Measurements from ENCODE around the gene TRIM64C. TPM values are rescaled to one million over a fixed set of nuclear protein-coding genes. Genes with fewer than 3 reads are reported as not detected.
"Not testable (repeated sequence)": the region's sequence is repeated elsewhere in the genome, so short reads cannot be mapped to it uniquely, and the experiment has no call there.

The TRIM64C gene
- total RNA-seq, result not detected in 2 replicates

GRCh38 chr11:49059012-49059411, at the start of gene TRIM64C:
TRIM64C (minus strand) TSS chr11:49059112; CDS start chr11:49059112, 0 bp downstream.
- not testable (repeated sequence) for DNase-seq (ENCODE audit: low read depth); H3K4me3 ChIP-seq (ENCODE audit: low read depth, low read length)

GRCh38 chr11:49102356-49102755, 43.4 kb upstream of the TRIM64C start:
- not testable (repeated sequence) for H3K4me3 ChIP-seq (ENCODE audit: low read depth, low read length)

DNA sequence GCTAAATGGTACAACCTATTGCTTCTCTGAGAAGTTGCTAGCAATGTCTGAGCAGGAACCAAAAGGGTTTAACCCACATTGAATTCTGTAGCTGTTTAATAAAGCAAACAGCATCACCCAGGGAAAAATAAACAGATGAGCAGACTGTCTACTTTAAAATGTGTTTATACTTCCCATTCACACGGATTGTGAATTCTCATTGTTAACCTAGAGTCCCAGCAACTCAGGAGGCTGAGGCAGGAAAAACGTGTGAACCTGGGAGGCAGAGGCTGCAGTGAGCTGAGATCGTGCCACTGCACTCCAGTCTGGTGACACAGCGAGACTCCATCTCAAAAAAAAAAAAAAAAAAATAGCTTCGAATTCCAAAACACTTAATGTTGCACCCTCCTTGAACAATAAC, 11.0 kb upstream of the TRIM64C start:
- H3K4me3 ChIP-seq (ENCODE audit: low read depth, low read length); DNase-seq (ENCODE audit: low read depth): not testable (repeated sequence)

More at GRCh38 chr11:49102356-49102755, 43.4 kb upstream of the TRIM64C start:
- not testable (repeated sequence) for DNase-seq (ENCODE audit: low read depth)

GRCh38 chr11:49049821-49050220, 9.1 kb downstream of the TRIM64C start:
- not testable (repeated sequence) for DNase-seq (ENCODE audit: low read depth); H3K4me3 ChIP-seq (ENCODE audit: low read depth, low read length)

DNA sequence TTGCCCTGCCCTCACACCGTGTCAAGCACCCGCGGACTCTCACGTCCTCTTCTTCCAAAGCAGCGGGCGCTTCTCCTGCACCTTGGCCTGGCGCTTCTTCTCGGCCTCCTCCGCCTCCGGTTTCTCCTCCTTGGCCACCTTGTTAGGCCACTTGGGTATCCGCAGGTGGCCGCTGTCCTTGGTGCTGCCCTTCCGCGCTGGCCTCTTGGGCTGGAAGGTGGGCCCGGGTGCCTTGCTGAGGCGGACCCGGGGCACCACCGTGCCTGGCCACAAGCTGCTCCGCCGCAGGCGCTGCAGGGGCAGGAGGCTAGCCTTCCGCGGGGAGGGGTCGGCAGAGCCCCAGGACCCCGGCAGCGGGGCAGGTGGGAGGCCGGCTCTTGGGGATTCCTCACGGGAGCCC, 10.7 kb downstream of the TRIM64C start:
- not testable (repeated sequence) for H3K4me3 ChIP-seq (ENCODE audit: low read depth, low read length); DNase-seq (ENCODE audit: low read depth)

- DNase-seq (ENCODE audit: low read depth); H3K4me3 ChIP-seq (ENCODE audit: low read depth, low read length): not testable (repeated sequence)
Observed at GRCh38 chr11:49028523-49028922, 30.4 kb downstream of the TRIM64C start, which contains the start of gene TRIM49B. TRIM49B (plus strand) TSS chr11:49028823; CDS start chr11:49031600, 2,777 bp downstream.

Small RNAs within 50 kb of the gene (small RNA-seq; reads per million reads assigned to genes)
- gene AC084851.1, result not detected

Other genes starting within 250 kb of the TRIM64C start
- gene TRIM51G, start 75.2 kb downstream of the TRIM64C start, total RNA-seq, result not detected in 2 replicates
- not detected in 2 replicates for gene TRIM49B, start 30.3 kb downstream of the TRIM64C start, total RNA-seq
- gene FOLH1, start 149.5 kb upstream of the TRIM64C start, total RNA-seq, result not detected in 2 replicates

Measured in fibroblast of villous mesenchyme (primary cell).